H1 (cell line): ENCODE data around the gene GPR17. TPM values are rescaled to one million over a fixed set of nuclear protein-coding genes. Genes with fewer than 3 reads are reported as not detected.

Experiments
- CBX8 ChIP-seq: fragments of 300-800, 300-1000 bp; sonication (generic); IDR thresholded peaks from 2 replicates; pipeline ENCODE4 v1.7.1; 2016; ENCODE audit warnings: low read depth, low read length, borderline replicate concordance
- JUND ChIP-seq: IDR thresholded peaks from 2 replicates; pipeline ENCODE4 v1.6.1; 2011; ENCODE audit warnings: mild to moderate bottlenecking, improper control_type of control experiment, low read length
- TAF7 ChIP-seq: optimal IDR thresholded peaks from 2 replicates; pipeline ENCODE3; 2011; ENCODE audit warnings: low read depth, mild to moderate bottlenecking, inconsistent platforms, low read length, moderate library complexity, borderline replicate concordance
- polyA plus RNA-seq, 7 experiments: library from polyadenylated mRNA; depleted of rRNA in 3 of 7; stranded (reverse) in 5 of 7; unstranded in 2 of 7; fragments of >200 nt in 5 of 7; fragments of 200-250 nt in 2 of 7; gene quantifications; 1 replicate in 5 of 7; 2 replicates in 1 of 7; 4 replicates in 1 of 7; pipeline versions ENCODE4 v1.2.1 to v1.2.3, GENCODE V29; 2011 to 2013; ENCODE audit warnings: missing spikeins in 2 of 7, mixed read lengths in 2 of 7
- total RNA-seq: library from RNA; stranded (reverse); fragmentation: NEBNext Ultra II Directional; extraction: Animal tissue kit (Norgen Biotek cat#: 25700); gene quantifications from 2 replicates; pipeline ENCODE4 v1.2.1, GENCODE V29; 2021
- TF ChIP-seq, protein P1 (sequence below): IDR thresholded peaks from 2 replicates; pipeline ENCODE4 v1.6.1; 2012; ENCODE audit warnings: inconsistent platforms

GPR17 gene
- total and polyA plus RNA-seq, 2 of the 8 experiments (the other 6 are each of a cell fraction or from before 2014, with no cell fraction given): 0.03 TPM; not detected in 1

DNA sequence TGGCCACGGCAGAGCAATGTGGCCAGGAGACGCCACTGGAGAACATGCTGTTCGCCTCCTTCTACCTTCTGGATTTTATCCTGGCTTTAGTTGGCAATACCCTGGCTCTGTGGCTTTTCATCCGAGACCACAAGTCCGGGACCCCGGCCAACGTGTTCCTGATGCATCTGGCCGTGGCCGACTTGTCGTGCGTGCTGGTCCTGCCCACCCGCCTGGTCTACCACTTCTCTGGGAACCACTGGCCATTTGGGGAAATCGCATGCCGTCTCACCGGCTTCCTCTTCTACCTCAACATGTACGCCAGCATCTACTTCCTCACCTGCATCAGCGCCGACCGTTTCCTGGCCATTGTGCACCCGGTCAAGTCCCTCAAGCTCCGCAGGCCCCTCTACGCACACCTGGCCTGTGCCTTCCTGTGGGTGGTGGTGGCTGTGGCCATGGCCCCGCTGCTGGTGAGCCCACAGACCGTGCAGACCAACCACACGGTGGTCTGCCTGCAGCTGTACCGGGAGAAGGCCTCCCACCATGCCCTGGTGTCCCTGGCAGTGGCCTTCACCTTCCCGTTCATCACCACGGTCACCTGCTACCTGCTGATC is 4.9 kb downstream of the GPR17 start (continued):
- no peak for TF ChIP-seq TAF7
- TF ChIP-seq CBX8: no peak
- no peak for TF ChIP-seq JUND
- TF ChIP-seq, protein P1, sequence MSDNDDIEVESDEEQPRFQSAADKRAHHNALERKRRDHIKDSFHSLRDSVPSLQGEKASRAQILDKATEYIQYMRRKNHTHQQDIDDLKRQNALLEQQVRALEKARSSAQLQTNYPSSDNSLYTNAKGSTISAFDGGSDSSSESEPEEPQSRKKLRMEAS: no peak
